Measurements from ENCODE around the gene POLR3E.

The POLR3E gene

GRCh38 chr16:22369221-22369811 is 72.1 kb downstream of the POLR3E start:
- no peak for DNase-seq

DNA sequence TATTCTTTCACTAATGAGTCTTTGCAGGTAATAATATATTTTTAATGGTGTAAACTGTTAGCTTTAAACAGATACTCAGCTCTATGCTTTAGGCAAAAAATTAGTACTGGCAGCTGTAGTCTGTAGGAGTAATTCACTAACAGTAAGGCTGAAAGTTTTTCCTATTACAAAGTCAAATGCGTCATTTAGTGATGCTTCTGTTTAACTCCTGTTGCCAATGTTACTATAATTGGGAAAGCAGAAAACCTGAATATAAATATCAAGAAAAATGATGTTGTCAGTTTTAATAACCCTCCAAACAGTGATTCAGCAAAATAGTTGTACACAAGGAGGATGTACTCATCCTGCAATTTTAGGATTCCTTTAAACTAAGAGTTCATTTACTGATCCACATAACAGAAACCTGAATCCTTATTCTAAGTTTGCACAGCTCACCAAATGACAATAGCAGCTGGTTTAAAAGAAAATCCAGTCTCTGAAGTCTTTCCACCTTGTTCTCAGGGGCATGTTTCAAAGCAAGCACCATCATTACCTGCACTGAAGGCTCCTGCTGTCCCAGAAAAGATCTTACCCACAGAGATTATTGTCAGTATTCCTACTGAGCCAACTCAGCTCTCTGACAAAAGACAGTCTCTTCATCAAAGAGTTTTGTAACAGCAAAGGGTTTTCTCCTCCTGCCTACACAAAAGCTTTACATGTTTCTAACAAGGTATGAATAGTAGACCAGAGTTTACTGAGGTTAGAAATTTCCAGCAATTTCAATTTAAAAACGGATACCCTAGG is 73.0 kb downstream of the POLR3E start:
- DNase-seq = no peak

GRCh38 chr16:22372882-22373661 is 75.9 kb downstream of the POLR3E start:
- DNase-seq = no peak

DNA sequence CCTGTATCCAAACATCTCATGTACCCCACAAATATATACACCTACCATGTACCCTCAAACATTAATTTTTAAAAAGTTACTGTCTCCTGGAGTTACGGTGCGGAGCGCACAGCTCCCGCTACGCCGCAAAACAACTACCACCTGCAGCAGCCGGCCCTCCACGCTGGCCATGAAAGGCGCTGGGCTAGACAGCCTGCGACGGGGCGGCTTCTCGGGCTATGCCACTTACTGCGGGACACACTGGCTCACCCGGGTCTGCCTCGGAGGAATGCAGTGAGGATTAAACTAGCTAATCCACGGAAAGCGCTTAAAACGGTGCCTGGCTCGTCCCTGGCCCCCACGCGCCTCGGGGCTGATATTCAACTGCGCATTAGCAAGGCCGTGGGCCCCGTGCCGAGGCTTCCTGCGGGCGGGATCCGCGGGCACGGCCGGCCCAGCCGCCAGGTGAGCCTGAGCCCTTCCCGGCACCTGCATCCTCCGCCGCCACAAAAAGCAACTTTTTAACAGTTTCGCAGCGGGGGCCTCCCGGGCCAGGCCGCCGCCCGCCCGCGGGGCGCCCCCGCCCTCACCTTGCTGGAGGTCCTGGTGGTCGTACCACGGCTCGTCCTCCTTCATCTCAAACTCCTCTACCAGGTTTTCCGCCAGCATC is 76.6 kb downstream of the POLR3E start:
- DNase-seq = peak; percentile 40

DNA sequence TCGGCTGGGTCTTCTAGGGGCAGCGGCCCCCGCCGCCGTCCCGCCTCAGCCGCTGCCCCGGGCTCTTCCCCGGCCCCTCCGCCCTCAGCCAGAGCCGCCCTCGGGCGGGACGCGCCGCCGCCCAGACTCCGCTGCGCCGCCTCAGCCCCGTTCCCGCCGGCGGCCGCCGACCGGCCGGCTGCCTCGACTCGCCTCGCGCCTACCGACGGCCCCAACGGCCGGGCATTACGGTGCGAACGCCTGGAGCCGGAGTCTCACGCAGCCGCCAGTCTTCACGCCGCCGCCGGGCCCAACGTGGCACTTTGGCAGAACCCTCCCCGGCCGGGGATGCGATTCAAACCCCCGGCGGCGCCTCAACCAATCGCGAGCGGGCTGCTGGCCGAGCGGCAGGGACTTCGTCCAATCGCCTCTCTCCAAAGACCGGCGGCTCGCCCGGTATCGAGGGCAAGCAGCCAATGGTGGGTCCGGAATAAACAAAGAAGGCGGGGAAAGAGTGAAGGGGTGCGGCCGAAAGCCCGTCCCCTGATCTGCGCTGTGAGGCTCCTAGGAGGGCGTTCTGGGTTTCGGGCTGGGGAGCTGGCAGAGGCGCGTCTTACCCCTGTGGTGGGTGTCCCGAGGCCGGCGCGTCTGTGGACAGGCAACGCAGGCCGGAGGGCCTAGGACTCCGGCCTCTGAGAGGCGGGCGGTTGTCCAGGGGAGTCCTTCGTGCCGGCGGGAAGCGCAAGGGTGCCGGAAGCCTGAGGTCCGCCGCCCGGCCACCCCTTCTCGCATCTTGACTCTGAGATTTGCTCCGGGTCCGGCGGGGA is 77.3 kb downstream of the POLR3E start, which contains the start of gene CDR2:
Gene CDR2, minus strand, starts transcription at position 309 of the 806 bp plus-strand sequence. CDS start 310 bp downstream, outside the sequence.
- DNase-seq = peak; percentile 97

DNA sequence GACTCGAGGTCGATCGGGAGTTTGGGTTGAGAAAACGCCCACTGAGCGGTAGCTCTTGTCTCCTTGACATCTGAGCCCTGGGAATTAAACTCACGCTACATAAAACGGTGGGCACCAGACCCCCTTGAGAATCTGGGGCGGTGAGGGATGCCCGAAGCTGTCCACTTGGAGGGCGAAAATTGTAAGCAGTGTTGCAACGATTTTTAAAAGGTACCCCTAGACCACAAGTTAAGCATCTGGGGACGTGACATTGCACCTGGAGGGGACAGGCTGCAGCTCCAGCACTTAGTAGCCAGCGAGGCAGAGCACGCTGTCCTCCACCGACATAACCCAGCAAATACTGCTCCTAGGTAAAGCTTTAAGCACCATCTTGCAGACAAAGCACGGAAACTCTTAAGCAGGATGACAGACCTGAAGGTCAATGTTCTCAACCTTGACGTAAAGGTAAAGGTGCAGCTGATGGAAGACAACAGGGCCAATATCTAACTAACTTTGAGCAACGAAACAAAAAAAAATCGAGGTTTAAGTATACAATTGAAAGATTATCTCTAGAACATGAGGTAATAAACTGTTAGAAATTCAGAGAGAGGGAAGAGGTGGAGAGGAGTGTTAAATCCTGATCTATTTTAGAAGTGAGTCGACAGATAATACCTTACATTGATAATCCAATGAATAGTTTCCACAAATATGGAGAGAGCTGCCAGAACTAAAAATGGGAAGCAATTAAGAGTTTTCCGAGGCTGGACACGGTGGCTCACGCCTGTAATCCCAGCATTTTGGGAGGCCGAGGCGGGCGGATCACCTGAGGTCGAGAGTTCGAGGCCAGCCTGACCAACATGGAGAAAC is 78.1 kb downstream of the POLR3E start:
- DNase-seq = no peak

DNA sequence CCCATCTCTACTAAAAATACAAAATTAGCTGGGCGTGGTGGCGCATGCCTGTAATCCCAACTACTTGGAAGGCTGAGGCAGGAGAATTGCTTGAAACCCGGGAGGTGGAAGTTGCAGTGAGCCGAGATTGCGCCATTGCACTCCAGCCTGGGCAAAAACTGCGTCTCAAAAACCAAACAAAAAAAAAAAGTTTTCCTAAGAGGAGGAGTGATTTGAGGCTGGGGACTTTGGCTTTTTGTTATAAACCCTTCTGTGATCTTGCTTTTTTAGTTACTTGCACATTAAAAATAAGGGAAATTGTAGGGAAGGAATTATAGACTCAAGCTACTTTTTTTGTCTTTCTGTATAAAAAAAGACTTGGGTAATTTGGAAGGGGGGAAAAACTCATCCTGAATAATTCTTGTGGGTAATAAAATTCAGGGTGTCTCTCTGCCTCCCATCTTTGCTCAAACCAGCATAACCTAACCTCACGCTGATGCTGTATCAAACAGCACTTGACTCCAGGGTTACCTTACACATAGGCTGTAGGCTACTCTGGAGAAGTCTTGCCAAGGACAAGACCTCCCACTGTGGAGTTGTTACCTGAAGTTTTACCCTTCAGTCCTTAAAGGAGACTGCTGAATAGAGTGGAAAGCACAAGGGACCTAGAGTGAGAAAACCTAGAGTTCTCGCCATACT is 78.9 kb downstream of the POLR3E start:
- DNase-seq = no peak

GRCh38 chr16:22379656-22380055 is 82.4 kb downstream of the POLR3E start:
- no peak for DNase-seq

DNA sequence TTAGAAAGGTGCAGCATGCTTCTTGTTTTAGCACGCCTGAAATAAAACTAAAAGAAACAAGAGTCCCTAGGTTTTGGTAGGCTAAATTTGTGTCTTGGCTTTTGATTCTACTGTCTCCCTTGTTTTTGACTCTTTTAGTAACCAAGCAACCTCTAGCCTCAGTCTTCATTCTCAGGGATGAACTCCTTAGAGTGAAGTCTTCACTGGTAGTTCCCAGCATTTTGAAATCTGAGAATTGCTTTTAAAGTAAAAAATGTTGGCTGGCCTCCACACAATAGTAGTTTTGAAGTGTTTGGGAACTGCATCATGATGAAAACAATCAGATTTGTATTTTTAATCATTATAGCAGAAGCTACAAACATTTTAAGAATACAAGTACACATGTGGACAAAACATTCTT is 83.3 kb downstream of the POLR3E start:
- no peak for DNase-seq

- no peak for DNase-seq
Observed at GRCh38 chr16:22381392-22381791, 84.2 kb downstream of the POLR3E start.

- no peak for DNase-seq
Observed at GRCh38 chr16:22383827-22384226, 86.6 kb downstream of the POLR3E start.

Data from activated effector memory CD4-positive, alpha-beta T cell treated with Interleukin-2 at 50 U/mL for 16 hours (primary cell).